Activated CD4-positive, alpha-beta T cell treated with anti-CD3 and anti-CD28 coated beads, Interleukin-2, amount 50 U/mL, for 24 hours (primary cell): ENCODE measurements around the gene LHFPL2.

ENCODE experiments used
- DNase-seq, 2 donors: peaks; one replicate each; pipeline ENCODE4 v3.0.0-alpha.2; 2020; ENCODE audit warnings: low read depth in 1 of 2, low spot score in 1 of 2

Gene LHFPL2

GRCh38 chr5:78642701-78643100, 5.9 kb downstream of the LHFPL2 start:
- no peak for DNase-seq

DNA sequence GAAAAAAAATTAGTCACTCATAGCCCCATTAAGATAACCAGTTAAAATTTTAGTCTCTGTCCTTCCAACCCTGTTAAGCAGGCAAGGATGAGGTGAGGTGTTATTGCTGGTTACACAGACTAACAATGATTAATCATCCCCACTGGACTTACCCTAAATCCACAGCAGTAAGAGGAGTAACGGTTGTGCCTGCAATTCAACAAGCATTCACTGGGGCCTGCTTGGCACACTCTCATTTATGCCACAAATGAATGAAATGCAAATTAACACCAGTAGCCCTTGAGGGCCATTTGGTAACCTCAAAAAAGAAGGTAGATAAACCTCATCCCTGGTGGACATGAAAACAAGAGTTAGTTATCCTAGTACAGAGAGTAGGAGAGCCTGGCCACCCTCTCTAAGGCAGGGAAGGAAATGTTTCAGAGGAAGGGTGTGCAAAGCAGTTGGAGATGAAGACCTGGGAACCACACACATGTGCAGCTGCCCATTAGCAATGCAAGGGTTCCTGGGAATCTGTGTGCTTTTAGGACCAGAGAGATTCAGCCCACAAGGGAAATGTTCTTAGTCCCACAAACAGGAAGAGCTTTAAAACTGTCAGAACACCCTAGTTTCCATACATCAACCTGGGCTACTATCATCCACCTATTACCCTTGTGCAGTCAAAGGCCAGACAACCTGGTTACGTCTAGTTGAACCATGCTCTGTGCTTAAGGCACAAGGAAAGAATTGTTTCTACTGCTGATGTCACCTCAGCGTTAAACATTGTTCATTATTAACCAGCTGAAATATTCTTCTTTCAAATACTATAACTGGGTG, 7.7 kb downstream of the LHFPL2 start:
- DNase-seq: no peak

- no peak for DNase-seq
Measured at GRCh38 chr5:78639791-78640190, 8.8 kb downstream of the LHFPL2 start.

- no peak for DNase-seq
Measured at GRCh38 chr5:78638973-78639669, 9.5 kb downstream of the LHFPL2 start.

GRCh38 chr5:78638423-78638822, 10.1 kb downstream of the LHFPL2 start:
- DNase-seq: no peak

- DNase-seq: no peak
Measured at GRCh38 chr5:78637468-78637867, 11.1 kb downstream of the LHFPL2 start.

GRCh38 chr5:78636682-78637081, 11.9 kb downstream of the LHFPL2 start:
- DNase-seq: no peak

DNA sequence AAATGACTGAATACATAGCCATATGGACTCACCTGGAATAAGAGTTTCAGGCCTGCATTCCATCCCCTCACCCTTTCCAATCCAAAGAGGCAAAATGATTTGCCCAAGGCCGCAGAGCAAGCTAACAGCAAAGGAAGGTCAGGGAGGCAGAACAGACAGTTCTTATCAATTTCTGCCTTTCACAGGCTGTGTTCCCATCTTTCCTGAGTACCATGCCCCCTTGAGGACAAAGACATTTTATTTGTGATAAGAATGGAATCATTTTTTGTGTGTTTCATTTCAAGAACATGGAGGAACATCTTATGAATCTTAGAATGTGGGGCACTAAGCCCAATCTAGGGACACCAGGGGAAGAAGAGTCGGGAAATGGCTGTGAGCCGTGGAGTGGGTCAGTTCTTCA, 13.9 kb downstream of the LHFPL2 start:
- DNase-seq: no peak

DNA sequence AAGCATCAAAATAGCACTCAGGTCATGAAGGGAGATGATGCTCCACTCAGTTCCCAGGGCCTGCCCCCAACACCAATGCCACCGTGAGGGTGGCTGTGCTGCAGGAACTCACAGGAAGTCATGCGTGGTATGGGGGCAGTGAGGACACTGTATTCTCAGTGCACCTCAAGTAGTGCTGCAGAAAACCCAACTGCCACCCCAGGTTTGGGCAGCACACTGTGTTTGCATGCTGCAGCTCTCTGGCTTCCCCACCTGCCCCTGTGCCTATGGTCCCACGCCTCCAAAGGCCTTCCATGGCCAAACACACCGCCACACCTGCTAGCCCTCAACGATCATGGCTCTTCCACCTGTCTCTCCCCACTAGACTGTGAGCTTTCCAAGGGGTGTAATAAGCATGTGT, 14.3 kb downstream of the LHFPL2 start:
- DNase-seq: no peak

GRCh38 chr5:78633700-78634099, 14.9 kb downstream of the LHFPL2 start:
- no peak for DNase-seq

GRCh38 chr5:78632467-78632866, 16.1 kb downstream of the LHFPL2 start:
- DNase-seq: no peak

DNA sequence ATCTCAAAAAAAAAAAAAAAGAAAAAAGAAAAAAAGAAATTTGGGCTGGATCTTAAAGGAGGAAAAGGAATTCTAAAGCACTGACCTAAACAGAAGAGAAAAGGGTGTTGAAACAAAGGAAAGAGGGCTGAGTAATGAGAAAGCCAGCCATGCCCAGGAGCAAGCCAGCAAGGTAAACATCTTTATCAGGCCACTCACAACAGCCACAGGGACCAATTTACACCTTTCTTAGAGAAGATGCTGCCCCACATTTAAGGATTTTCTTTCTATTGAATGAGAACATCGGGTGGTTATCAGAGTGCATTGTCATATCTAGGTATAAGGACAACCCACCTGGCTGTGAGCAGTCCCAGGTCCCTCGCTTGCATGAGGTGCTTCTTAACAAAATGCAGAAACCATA, 16.6 kb downstream of the LHFPL2 start:
- no peak for DNase-seq

GRCh38 chr5:78630047-78630446, 18.5 kb downstream of the LHFPL2 start:
- DNase-seq: no peak

DNA sequence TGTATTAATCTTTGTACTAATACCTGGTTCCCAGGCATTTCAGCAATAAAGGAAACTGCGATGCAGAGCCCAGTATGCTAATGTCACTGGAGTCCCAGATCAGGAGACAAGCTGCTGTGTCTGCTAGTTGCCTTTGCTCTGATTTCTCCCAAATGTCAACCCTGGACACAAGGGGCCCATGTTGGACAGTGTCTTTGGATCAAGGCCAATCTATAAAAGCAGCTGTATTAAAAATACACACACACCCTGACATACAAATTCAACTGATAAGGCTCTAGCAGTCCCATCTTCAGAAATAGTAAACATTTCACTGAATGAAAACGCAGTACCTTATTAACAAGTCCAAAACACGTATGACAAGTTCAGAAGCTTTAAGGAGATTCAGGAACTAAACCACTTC, 18.9 kb downstream of the LHFPL2 start:
- no peak for DNase-seq

GRCh38 chr5:78628270-78628992, 20.1 kb downstream of the LHFPL2 start:
- DNase-seq: no peak

- no peak for DNase-seq
Measured at GRCh38 chr5:78627766-78628165, 20.8 kb downstream of the LHFPL2 start.

DNA sequence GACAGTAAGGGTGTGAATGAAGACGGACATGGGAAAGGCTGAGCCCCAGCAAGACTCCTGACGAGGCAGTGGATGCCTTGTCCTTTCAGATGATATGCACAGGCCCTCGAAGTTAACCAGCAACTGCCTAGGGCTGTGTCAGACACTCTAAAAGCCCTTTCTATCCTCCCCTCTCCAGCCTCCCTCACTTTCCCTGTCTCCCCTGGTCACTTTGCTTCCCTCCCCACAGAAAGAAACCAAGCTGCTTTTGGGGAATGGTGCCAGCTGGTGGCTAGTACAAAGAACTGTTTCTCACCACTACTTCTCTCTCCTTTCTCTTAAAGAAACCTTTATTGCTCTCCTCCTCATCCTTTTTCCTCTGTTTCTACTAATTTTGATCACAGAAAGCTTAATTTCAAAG, 21.4 kb downstream of the LHFPL2 start:
- no peak for DNase-seq

DNA sequence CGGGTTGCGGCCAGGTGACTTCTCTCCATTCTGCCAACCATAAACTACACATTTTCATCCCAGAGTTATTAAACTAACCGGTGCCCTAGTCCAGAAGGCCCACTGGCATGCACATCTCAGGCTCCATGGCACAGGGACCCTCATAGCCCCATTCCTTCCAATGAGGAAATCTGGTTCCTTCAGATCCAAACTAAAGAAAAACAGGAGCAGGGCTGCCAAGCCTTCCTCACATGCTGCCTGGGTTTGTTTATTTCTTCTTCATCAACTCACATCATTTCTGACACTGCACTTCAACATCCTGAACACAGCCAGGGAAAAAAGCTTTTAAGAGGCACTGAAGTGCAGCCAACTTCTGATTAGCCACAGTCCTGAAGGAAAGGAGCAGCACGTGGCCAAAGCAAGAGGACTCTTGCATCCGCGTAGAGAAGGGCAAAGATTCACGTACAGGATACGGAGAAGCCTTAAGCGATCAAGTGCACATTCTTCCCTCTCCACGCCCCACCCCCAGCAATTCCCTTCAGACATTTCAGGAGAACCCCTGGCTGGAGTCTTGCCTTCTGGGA, 22.5 kb downstream of the LHFPL2 start:
- DNase-seq: no peak

GRCh38 chr5:78624992-78625391, 23.6 kb downstream of the LHFPL2 start:
- no peak for DNase-seq

GRCh38 chr5:78624011-78624541, 24.5 kb downstream of the LHFPL2 start:
- DNase-seq: no peak

- no peak for DNase-seq
Measured at GRCh38 chr5:78622302-78622971, 26.1 kb downstream of the LHFPL2 start.
